GM18858 (cell line): ENCODE measurements around the gene MYL10.

ENCODE experiments used
- ATAC-seq: cut with Tn5 transposase; IDR thresholded peaks from one replicate; pipeline ENCODE4 v1.9.1; 2021; ENCODE audit not compliant: unreplicated experiment

MYL10 gene

GRCh38 chr7:101629171-101629570 is at the start of gene MYL10:
MYL10 (minus strand) TSS chr7:101629296; CDS start chr7:101629118, 178 bp downstream.
- no peak for ATAC-seq

GRCh38 chr7:101678658-101679057 is 49.6 kb upstream of the MYL10 start:
- no peak for ATAC-seq

DNA sequence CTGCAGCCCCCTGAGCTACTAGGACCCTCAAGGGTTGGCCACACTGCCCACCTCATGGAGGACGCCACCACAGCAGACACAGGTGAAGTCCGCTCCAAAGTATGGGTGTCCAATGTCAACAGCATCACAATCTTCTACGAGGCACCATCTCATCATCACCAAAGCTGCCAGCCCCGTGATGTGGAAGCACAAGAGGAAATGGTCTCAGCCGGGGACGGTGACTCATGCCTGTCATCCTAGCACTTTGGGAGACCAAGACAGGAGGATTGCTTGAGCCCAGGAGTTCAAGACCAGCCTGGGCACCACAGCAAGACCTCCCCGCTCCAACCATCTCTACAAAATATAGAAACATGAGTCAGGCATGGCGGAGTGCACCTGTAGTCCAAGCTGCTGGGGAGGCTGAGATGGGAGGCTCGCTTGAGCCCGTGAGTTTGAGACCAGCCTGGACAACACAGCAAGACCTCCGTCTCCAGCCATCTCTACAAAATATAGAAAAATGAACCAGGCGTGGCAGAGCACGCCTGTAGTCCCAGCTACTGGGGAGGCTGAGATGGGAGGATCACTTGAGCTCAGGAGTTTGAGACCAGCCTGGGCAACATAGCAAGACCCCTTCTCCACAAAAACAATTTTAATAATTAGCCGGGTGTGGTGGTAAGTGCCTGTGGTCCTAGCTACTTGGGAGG is 48.8 kb upstream of the MYL10 start:
- ATAC-seq: no peak

DNA sequence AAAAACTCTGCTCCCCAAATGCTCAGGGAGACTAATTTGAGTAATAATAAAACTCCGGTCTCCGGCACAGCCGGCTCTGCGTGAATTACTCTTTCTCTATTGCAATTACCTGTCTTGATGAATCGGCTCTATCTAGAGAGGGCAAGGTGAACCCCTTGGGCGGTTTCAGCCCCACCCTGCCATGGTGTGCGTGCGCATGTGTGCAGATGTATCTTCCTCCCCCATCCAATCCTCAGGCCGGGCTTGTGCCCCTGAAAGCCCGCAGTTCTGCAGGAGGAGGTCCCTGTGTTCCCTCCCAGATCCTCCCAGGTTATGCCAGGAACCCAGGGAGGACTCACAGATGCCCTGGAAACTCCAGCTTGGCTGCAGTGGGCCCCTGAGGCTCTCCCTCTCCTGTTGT is 48.3 kb upstream of the MYL10 start:
- ATAC-seq: no peak

DNA sequence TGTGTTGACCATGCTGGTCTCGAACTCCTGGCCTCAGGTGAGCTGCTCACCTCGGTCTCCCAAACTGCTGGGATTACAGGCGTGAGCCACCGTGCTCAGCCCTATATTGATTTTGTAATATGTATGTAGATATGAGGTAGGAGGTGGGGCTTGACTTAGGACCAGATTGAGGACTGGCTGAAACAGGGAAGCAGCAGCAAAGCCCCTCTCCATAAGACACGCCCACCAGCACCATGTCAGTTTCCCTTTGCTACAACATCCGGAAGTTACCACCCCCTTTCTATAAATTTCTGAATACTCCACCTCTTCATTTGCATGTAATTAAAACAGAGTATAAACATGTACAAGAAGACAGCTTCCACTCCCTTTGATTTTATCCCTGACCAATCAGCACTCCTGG is 47.9 kb upstream of the MYL10 start:
- ATAC-seq: no peak

GRCh38 chr7:101676062-101676598 is 47.0 kb upstream of the MYL10 start:
- ATAC-seq: no peak

DNA sequence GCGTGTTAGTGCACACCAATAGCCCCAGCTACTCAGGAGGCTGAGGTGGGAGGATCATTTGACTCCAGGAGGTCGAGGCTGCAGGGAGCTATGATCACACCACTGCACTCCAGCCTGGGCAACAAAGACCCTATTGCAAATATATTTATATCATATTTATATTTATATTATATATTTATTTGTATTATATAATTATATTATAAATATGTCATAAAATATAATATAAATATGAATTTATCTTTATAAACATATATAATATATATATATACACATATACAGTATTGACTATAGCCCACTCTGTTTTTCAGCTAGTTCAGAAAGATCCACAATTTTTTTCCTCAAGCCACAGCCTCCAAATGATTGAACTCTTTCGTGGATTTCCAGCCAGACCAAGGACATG is 45.3 kb upstream of the MYL10 start:
- ATAC-seq: no peak

GRCh38 chr7:101673951-101674350 is 44.9 kb upstream of the MYL10 start:
- ATAC-seq: no peak

GRCh38 chr7:101673315-101673714 is 44.2 kb upstream of the MYL10 start:
- ATAC-seq: no peak

DNA sequence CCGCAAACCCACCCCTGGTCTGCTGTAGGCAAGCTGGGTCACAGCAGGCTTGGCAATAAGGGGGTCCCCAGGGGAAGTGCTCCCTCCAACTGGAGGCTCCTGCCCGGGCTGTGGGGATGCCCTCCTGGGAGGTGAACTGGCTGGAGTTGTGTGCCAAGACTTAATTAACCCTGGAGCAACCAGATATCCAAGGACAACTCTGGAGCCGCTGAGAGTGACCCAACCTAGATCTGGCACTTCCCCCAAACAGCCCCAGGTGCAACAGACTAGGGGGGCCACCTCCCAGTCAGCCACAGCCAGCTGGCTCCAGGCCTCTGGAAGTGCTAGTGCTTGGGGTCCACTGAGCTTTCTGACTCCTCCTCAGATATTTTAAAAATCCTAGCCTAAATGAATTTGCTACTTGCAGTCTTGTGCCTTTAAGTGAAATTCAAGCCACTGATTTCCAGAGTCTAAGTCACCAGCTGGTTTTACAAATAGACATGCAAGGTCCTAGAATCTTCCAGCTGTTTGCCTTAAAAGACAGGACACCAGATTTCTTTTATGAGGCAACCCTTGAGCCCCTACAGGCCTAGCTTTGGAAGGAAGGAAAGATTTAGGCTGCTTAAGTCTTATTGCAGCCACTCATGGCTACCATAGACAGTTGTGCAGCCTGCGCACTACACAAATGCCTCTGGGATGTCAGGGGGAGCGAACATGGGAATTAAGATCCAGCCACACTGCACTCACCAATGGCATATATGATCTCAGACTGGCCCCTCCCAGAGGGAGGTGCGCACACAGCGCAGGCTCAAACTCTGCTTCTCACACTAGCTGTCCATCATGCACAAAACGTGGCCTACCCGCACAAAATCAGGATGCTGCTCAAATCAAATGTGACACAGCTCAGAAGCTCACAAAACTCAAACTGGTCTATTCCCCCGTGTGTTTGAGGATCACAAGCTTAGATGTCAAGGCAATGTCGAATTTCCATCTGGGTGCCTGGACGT is 42.6 kb upstream of the MYL10 start:
- no peak for ATAC-seq

DNA sequence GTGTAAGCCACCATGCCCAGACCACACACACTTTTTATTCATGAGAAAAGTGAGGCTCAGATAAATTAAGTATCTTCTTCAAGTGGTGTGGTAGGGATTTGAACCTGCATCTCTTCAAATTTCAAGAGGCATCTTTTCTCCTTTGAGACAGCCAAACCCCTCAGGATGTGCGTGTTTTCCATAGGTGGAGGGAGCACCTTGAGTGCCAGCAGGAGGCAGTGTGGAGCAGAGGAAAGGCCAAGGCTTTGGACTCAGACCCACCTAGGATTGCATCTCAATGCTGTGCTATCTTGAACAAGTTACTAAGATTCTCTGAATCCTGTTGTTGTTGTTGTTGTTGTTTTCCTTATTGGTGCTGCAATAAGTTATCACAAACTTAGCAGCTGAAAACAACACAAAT is 40.2 kb upstream of the MYL10 start:
- no peak for ATAC-seq

DNA sequence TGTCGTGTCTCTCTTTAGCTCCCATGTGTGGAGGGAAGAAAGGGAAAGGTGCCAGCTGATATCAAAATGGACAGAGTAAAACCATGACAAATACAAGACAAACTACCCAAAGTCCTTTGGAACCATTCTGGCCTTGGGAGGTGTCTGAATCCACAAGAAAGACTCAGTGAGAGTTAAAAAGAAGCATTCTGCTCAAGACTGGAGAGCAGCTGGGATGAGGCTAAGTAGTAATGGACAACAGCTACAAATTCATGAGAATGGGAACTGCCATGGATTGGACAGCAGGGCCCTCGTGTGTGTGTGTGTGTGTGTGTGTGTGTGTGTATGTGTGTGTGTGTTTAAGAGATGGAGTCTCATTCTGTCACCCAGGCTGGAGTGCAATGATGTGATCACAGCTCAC is 39.6 kb upstream of the MYL10 start:
- ATAC-seq: no peak

DNA sequence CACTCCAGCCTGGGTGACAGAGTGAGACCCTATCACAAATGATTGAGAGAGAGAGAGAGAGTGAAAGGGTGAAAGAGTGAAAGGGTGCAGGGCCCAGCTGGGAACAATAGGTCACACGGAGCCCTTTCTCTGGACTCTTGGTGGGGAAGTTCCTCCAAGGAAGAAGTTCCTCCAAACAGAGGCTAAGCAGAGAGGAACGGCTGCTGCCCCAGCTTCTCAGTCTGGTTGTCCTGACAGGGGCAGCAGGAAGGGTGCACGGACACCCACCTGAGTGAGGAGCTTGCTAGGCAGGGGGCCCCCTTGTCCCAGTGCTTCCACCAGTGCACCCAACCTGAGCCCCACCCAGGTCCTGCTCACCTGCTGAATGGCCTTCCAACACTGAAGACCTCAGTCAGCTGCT is 38.8 kb upstream of the MYL10 start:
- ATAC-seq: no peak

DNA sequence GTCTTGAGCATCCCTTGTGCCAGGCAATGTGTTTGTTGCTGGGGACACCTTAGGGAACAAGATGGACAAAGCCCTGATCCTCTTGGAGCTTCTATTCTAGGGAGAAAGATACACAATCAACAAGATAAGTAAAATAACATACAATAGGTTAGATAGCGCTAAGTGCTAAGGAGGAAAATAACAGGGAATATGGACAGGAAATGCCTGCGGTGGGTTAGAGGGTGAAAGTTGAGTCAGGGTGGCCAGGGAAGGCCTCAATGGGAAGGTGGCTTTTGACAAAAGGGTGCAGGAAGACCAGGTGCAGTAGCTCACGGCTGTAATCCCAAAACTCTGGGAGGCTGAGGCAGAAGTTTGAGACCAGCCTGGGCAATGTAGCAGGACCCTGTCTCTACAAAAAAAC is 38.3 kb upstream of the MYL10 start:
- no peak for ATAC-seq

DNA sequence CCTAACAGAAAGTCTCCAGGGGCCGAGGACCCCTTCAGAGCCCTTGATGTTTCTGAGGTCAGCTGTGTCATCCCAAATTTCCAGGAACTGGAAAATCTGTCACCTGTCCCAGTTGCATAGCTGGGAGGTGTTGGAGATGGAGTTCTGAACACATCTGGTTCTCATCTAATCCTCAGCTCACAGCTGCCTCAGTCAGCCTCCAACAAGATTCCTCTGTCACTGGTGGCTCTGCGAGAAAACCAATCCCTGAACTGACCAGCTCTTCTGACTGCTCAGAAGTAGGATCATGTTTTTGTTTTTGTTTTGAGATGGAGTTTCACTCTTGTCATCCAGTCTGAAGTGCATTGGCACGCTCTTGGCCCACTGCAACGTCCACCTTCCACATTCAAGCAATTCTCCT is 37.6 kb upstream of the MYL10 start:
- ATAC-seq: no peak

DNA sequence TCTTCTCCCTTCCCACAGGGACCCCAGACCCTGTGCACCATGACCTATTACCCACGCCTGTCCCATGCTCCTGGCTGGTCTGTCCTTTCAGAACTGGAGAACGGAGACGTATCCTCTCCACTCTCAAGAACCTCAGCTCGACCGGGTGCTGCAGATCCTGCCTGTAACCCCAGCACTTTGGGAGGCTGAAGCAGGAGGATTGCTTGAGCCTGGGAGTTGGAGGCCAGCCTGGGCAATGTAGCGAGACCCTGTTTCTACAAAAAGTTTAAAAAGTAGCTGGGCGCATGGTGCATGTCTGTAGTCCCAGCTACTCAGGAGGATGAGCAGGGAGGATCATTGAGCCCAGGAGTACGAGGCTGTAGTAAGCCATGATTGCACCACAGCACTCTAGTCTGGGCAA is 37.2 kb upstream of the MYL10 start:
- ATAC-seq: no peak

DNA sequence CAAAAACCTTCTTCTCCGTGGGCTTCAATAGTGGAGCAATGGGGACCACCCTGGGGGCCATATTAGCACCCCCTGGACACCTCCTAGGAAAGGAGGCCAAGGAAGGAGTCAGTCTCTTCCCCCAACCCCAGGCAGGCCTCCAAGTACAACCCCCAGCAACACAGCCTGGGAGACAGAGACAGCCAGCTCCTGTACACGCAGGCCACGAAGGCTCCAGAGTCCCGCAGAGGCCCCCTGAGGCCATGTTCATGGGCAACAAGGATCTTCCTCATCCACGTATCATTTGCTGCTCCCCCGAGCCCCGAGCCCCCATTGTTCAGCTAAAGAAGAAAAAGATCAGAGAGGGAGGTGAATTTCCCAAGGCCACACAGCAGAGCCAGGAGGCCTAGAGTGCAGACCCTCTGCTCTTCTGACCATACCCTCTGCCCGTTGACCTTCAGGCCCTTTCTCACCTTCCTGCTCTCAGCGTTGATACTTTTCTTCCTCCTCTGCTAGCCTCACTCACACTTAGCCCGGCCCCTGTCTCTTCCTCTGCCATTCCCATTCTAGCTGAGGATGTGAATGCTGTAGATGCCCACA is 35.9 kb upstream of the MYL10 start:
- no peak for ATAC-seq

- no peak for ATAC-seq
These were observed 35.3 kb upstream of the MYL10 start for GRCh38 chr7:101664436-101664835.

GRCh38 chr7:101663747-101664146 is 34.7 kb upstream of the MYL10 start:
- ATAC-seq: no peak

GRCh38 chr7:101662447-101662998 is 33.4 kb upstream of the MYL10 start:
- ATAC-seq: no peak

GRCh38 chr7:101659706-101660105 is 30.6 kb upstream of the MYL10 start:
- ATAC-seq: no peak
